CD14-positive monocyte (primary cell): Measurements from ENCODE around the gene FLAD1. TPM values are rescaled to one million over a fixed set of nuclear protein-coding genes. Genes with fewer than 3 reads are reported as not detected.
A peak's percentile ranks its signal among the peaks of the same experiment; 100 is the strongest.

ENCODE experiments used
- DNase-seq, 3 donors: peaks; one replicate each; pipeline ENCODE4 v3.0.0-alpha.2; 2011 to 2022
- H2AFZ ChIP-seq: 2 replicates; pipeline ENCODE4 v1.6.0; 2012; ENCODE audit warnings: mild to moderate bottlenecking, low read depth, low read length, inconsistent platforms; ENCODE audit not compliant: insufficient read depth, poor library complexity, severe bottlenecking
- H3K27ac ChIP-seq, 2 donors: 1 replicate in 1 of 2; 2 replicates in 1 of 2; pipeline ENCODE4 v1.5.1; 2012 to 2013; ENCODE audit warnings: low read length in 2 of 2, control low read depth in 1 of 2, inconsistent platforms in 1 of 2, low read depth in 1 of 2, mild to moderate bottlenecking in 1 of 2
- H3K27me3 ChIP-seq, 2 donors: one replicate each; pipeline versions ENCODE4 v1.6.0 to v1.6.1; 2011 to 2013; ENCODE audit warnings: low read length in 2 of 2; ENCODE audit not compliant: control insufficient read depth in 2 of 2, insufficient read depth in 2 of 2
- H3K36me3 ChIP-seq, 2 donors: replicated peaks in 1 of 2; 1 replicate in 1 of 2; 2 replicates in 1 of 2; pipeline versions ENCODE4 v1.5.1 to v1.6.1; 2012 to 2013; ENCODE audit warnings: low read length in 2 of 2, control low read depth in 1 of 2, inconsistent platforms in 1 of 2, mild to moderate bottlenecking in 1 of 2; ENCODE audit not compliant: insufficient read depth in 2 of 2, control insufficient read depth in 1 of 2
- H3K4me1 ChIP-seq, 2 donors: 1 replicate in 1 of 2; 2 replicates in 1 of 2; pipeline versions ENCODE4 v1.5.1 to v1.6.1; 2012 to 2013; ENCODE audit warnings: low read length in 2 of 2, control low read depth in 1 of 2, inconsistent platforms in 1 of 2, mild to moderate bottlenecking in 1 of 2, moderate library complexity in 1 of 2; ENCODE audit not compliant: insufficient read depth in 2 of 2, control insufficient read depth in 1 of 2
- H3K4me2 ChIP-seq: replicated peaks from 2 replicates; pipeline ENCODE3; 2012; ENCODE audit warnings: low read length, moderate library complexity, mild to moderate bottlenecking; ENCODE audit not compliant: poor library complexity, severe bottlenecking; ENCODE audit errors: extremely low read depth
- H3K4me3 ChIP-seq, 3 experiments: fragments of 200-600 bp in 1 of 3; sonication (generic) in 1 of 3; replicated peaks in 1 of 3; 1 replicate in 2 of 3; 2 replicates in 1 of 3; pipeline ENCODE4 v1.5.1; 2011 to 2013; ENCODE audit warnings: low read length in 3 of 3, mild to moderate bottlenecking in 3 of 3, control low read depth in 2 of 3, low read depth in 2 of 3, inconsistent platforms in 1 of 3, moderate library complexity in 1 of 3
- H3K79me2 ChIP-seq: 2 replicates; pipeline ENCODE4 v1.6.0; 2012; ENCODE audit warnings: mild to moderate bottlenecking, control low read depth, inconsistent platforms, low read length, moderate library complexity; ENCODE audit not compliant: insufficient read depth
- H3K9ac ChIP-seq: 2 replicates; pipeline ENCODE4 v1.6.0; 2017; ENCODE audit warnings: low read length, mild to moderate bottlenecking; ENCODE audit not compliant: insufficient read depth, poor library complexity, severe bottlenecking
- H3K9me3 ChIP-seq, 2 donors: replicated peaks in 1 of 2; 1 replicate in 1 of 2; 2 replicates in 1 of 2; pipeline versions ENCODE4 v1.5.1 to v1.6.1; 2012 to 2013; ENCODE audit warnings: low read length in 2 of 2, control low read depth in 1 of 2; ENCODE audit not compliant: control insufficient read depth in 1 of 2, insufficient read depth in 1 of 2
- H4K20me1 ChIP-seq: 2 replicates; pipeline ENCODE4 v1.6.0; 2012; ENCODE audit warnings: mild to moderate bottlenecking, low read length, control low read depth, moderate library complexity; ENCODE audit not compliant: insufficient read depth
- H3K27ac Mint-ChIP-seq, 7 donors: one replicate each; pipeline ENCODE4 v1.8.0; 2020; ENCODE audit warnings: mild to moderate bottlenecking in 7 of 7, mixed read lengths in 7 of 7, moderate library complexity in 6 of 7, inconsistent platforms in 2 of 7
- H3K27me3 Mint-ChIP-seq, 3 donors: one replicate each; pipeline ENCODE4 v1.8.0; 2021 to 2022; ENCODE audit warnings: low read depth in 3 of 3, mild to moderate bottlenecking in 3 of 3, mixed read lengths in 3 of 3, moderate library complexity in 3 of 3, inconsistent platforms in 1 of 3
- H3K36me3 Mint-ChIP-seq, 2 donors: one replicate each; pipeline ENCODE4 v1.8.0; 2020; ENCODE audit warnings: mixed read lengths in 2 of 2, inconsistent platforms in 1 of 2, mild to moderate bottlenecking in 1 of 2
- H3K4me1 Mint-ChIP-seq: one replicate; pipeline ENCODE4 v1.8.0; 2020; ENCODE audit warnings: mild to moderate bottlenecking, mixed read lengths
- H3K4me3 Mint-ChIP-seq, 2 donors: one replicate each; pipeline ENCODE4 v1.8.0; 2020; ENCODE audit warnings: mild to moderate bottlenecking in 2 of 2, mixed read lengths in 2 of 2, moderate library complexity in 1 of 2
- H3K9me3 Mint-ChIP-seq, 7 donors: one replicate each; pipeline ENCODE4 v1.8.0; 2020 to 2022; ENCODE audit warnings: mixed read lengths in 7 of 7, mild to moderate bottlenecking in 6 of 7, moderate library complexity in 6 of 7, inconsistent platforms in 2 of 7
- WGBS: methylation state at CpG from one replicate; pipeline ENCODE4 v1.1.5; 2013; ENCODE audit warnings: missing lambda C conversion rate; ENCODE audit not compliant: insufficient coverage; 5-methylcytosine and 5-hydroxymethylcytosine counted together
- intact Hi-C, 2 donors: fragments of 100-400 bp; cut with micrococcal nuclease; formaldehyde crosslinking; loops; one replicate each; pipeline versions ENCODE4 v1.15.0 to v1.15.1; 2023
- polyA plus RNA-seq, 3 donors: library from polyadenylated mRNA; depleted of rRNA in 1 of 3; unstranded in 2 of 3; stranded (reverse) in 1 of 3; fragments of 300-500 nt in 2 of 3; fragments of >200 nt in 1 of 3; fragmentation: Illumina TruSeq in 2 of 3; gene quantifications; 1 replicate in 2 of 3; 2 replicates in 1 of 3; pipeline ENCODE4 v1.2.3, GENCODE V29; 2012 to 2021
- TF ChIP-seq, protein P1 (sequence below): fragments of 200-600 bp; IDR thresholded peaks from one replicate; pipeline ENCODE4 v1.8.0; 2022; ENCODE audit warnings: antibody characterized with exemption, mild to moderate bottlenecking

Gene FLAD1
- polyA plus RNA-seq, 3 donors = 31.5 to 41.6 (median 35.1) TPM

- Mint-ChIP-seq H3K4me3 (no peak within 1 kb of the TSS), H3K36me3 (peaks cover 14 to 23% of the 10 kb centered on the region in 2 donors), H3K9me3 (no peaks in the 10 kb centered on the region), H3K27me3 (peaks cover 0 to 3% (median 0%) of the 10 kb centered on the region in 3 donors), H3K27ac (no peak within 1 kb of the TSS), H3K4me1 (peaks cover 42% of the 10 kb centered on the region)
- Histone ChIP-seq H3K4me2 (peak within 1 kb of the TSS; percentile 99), H3K27me3 (no peaks in the 10 kb centered on the region), H3K36me3 (peaks cover 0 to 9% of the 10 kb centered on the region in 2 donors), H3K9me3 (no peaks in the 10 kb centered on the region), H3K79me2 (peaks cover 82% of the 10 kb centered on the region), H3K4me3 (peak within 1 kb of the TSS; percentile 61 to 95 (median 92)), H2AFZ (peak within 1 kb of the TSS; percentile 89), H4K20me1 (peaks cover 41% of the 10 kb centered on the region), H3K27ac (peak within 1 kb of the TSS; percentile 94 to 98), H3K9ac (peak within 1 kb of the TSS; percentile 82), H3K4me1 (peaks cover 49 to 56% of the 10 kb centered on the region in 2 donors)
- under 1% methylated on average over 37 of the region's 47 CpGs for WGBS
- intact Hi-C loops = loop anchor here (5.0 kb wide), 3 partner anchors 33 to 88 kb away; partner anchors contain the start of gene EFNA4 (in 1 of the 2)
- peak; percentile 99 to 100 (median 100) for DNase-seq
- TF ChIP-seq, protein P1, sequence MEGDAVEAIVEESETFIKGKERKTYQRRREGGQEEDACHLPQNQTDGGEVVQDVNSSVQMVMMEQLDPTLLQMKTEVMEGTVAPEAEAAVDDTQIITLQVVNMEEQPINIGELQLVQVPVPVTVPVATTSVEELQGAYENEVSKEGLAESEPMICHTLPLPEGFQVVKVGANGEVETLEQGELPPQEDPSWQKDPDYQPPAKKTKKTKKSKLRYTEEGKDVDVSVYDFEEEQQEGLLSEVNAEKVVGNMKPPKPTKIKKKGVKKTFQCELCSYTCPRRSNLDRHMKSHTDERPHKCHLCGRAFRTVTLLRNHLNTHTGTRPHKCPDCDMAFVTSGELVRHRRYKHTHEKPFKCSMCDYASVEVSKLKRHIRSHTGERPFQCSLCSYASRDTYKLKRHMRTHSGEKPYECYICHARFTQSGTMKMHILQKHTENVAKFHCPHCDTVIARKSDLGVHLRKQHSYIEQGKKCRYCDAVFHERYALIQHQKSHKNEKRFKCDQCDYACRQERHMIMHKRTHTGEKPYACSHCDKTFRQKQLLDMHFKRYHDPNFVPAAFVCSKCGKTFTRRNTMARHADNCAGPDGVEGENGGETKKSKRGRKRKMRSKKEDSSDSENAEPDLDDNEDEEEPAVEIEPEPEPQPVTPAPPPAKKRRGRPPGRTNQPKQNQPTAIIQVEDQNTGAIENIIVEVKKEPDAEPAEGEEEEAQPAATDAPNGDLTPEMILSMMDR = no peak
Measured at GRCh38 chr1:154974102-154974807, 8.9 kb upstream of the FLAD1 start, which contains the start of gene CKS1B. Gene CKS1B (plus strand): TSS chr1:154974681. CDS start chr1:154974746, 65 bp downstream.

DNA sequence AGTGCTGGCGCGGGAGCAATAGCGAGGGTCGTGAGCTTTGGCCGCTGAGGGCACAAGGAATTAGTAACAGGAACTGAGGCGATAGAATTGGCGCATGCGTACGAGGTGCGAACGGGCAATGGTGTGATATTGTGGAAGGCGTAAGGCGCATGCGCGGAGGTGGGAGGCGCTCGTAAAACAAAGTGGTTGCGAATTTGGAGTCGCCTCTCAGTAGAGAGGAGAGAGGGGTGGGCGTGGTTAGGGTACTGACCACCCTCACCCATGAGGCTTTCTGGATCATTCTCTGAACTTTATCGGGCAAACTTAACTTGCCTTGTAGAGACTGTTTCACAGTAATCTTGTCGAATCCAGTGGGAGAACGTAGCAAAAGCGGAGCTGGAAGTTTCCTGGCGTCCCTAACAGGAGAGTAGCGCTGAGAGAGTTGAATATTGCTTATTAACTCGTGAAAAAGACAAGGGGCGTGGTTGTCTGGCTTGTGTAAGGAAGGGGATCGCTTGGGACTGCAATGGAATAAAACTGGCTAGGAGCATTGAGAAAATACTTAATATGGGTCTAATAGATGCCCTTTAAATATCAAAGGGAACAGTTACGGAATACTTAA, 8.2 kb upstream of the FLAD1 start:
- WGBS = 0% methylated on average over 27 of the region's 30 CpGs
- Histone ChIP-seq H3K4me3 (peak overlapping the region; percentile 61 to 95 (median 92)), H3K9me3 (no peaks in the 10 kb centered on the region), H3K79me2 (peaks cover 81% of the 10 kb centered on the region), H3K27ac (peak overlapping the region; percentile 94 to 98), H3K27me3 (no peaks in the 10 kb centered on the region), H3K9ac (peak overlapping the region; percentile 82), H3K36me3 (peaks cover 0 to 2% of the 10 kb centered on the region in 2 donors), H3K4me2 (peak overlapping the region; percentile 99), H2AFZ (peak overlapping the region; percentile 89), H4K20me1 (peaks cover 35% of the 10 kb centered on the region), H3K4me1 (peaks cover 47 to 54% of the 10 kb centered on the region in 2 donors)
- Mint-ChIP-seq H3K27me3 (peaks cover 0 to 3% (median 0%) of the 10 kb centered on the region in 3 donors), H3K36me3 (peaks cover 10 to 21% of the 10 kb centered on the region in 2 donors), H3K9me3 (no peaks in the 10 kb centered on the region), H3K4me1 (peaks cover 37% of the 10 kb centered on the region), H3K4me3 (no peak overlapping the region), H3K27ac (no peak overlapping the region)
- intact Hi-C loops = loop anchor here (5.0 kb wide), 3 partner anchors 32 to 87 kb away; partner anchors contain the start of gene EFNA4 (in 1 of the 2)
- DNase-seq = peak; percentile 95 to 96 (median 96)
- TF ChIP-seq, protein P1 = no peak
